ENCODE data around the gene BORCS5. TPM values are rescaled to one million over a fixed set of nuclear protein-coding genes. Genes with fewer than 3 reads are reported as not detected.
A peak's percentile ranks its signal among the peaks of the same experiment; 100 is the strongest.
"Not testable (repeated sequence)": the region's sequence is repeated elsewhere in the genome, so short reads cannot be mapped to it uniquely, and the experiment has no call there.

BORCS5 gene
- total and polyA plus RNA-seq, 5 experiments from 2014 or later, result 12.4 to 18.4 (median 15.7) TPM

- not testable (repeated sequence) for ATAC-seq, DNase-seq, H3K4me3 Mint-ChIP-seq, H3K9me3 Mint-ChIP-seq, H3K27me3 Mint-ChIP-seq
- POLR2A ChIA-PET, result interaction anchor here (0.7 kb wide), 1 partner anchor 73 kb away, joined by 5 read pairs; no protein-coding TSS in a partner anchor
- Mint-ChIP-seq H3K36me3 (peaks cover 0 to 18% (median 6%) of the 10 kb centered on the region in 3 donors), H3K27ac (peak overlapping the region in 9 of 10 donors; percentile 5 to 87 (median 51)), H3K4me1 (peaks cover 13 to 42% (median 35%) of the 10 kb centered on the region in 4 donors)
These were observed 145.4 kb downstream of the BORCS5 start for GRCh38 chr12:12502130-12502814.

DNA sequence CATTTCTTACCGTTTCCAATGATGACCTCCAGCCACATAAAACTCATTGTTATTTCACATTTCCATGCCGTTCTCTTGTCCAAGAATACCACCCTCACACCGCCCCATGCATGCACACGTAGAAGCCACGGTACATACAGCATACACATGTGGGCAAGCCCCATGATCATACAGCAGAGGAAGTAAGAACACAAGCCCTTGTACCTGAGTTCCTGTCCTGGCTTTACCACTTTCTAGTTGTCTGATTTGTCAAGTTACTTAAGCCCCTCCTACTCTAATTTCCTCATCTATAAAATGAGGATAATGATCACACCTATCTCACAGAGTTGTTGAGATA, 145.9 kb downstream of the BORCS5 start:
- Mint-ChIP-seq H3K4me3 (peak overlapping the region in 1 of 10 donors; percentile 39), H3K9me3 (no peaks in the 10 kb centered on the region), H3K4me1 (peaks cover 13 to 42% (median 35%) of the 10 kb centered on the region in 4 donors), H3K36me3 (peaks cover 0 to 16% (median 5%) of the 10 kb centered on the region in 3 donors), H3K27ac (peak overlapping the region in 6 of 10 donors; percentile 5 to 87 (median 76)), H3K27me3 (no peaks in the 10 kb centered on the region)
- ATAC-seq (no peak), DNase-seq (no peak)
- POLR2A ChIA-PET, result no interaction called here

DNA sequence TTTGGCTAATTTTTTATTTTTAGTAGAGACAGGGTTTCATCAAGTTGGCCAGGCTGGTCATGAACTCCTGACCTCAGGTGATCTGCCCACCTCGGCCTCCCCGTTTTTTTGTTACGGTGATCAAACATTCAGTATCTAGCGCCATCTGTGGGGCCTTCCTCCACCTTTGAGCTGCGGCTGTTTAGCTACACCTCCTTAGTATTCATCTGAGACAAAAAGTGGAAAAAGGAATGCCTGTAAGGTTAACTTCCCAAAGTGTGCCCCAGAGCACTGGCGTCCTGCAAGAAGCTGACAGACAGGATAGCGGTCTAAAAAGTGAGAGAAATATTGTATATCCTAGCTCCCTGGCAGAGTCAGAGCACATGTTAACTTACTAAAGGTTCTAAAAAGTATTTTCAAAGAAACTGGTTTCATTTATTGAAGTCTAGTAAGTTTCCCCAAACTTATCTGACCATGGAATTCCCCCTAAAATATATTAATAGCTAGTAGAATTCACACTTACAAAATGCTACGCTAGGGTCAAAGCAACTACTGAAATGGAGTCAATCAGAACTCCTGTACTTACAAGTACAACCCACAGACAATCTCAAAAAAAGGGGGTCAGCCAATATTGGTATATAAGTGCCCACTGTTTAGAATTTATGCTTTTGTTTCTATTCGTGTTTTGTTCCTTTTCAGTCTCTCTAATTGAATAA, 146.7 kb downstream of the BORCS5 start:
- peaks cover 16 to 44% (median 35%) of the 10 kb centered on the region in 4 donors for H3K4me1 Mint-ChIP-seq
- no peak for DNase-seq
- H3K4me3 Mint-ChIP-seq, result peak overlapping the region in 1 of 10 donors; percentile 58
- H3K36me3 Mint-ChIP-seq, result peaks cover 0 to 14% (median 13%) of the 10 kb centered on the region in 3 donors
- no peaks in the 10 kb centered on the region for H3K9me3 Mint-ChIP-seq
- no peak for ATAC-seq
- POLR2A ChIA-PET, result interaction anchor here (0.6 to 0.8 kb wide), 2 partner anchors 116 to 213 kb away, joined by 4 read pairs; no protein-coding TSS in a partner anchor
- no peaks in the 10 kb centered on the region for H3K27me3 Mint-ChIP-seq
- H3K27ac Mint-ChIP-seq, result peak overlapping the region in 5 of 10 donors; percentile 41 to 73 (median 58)

- Mint-ChIP-seq H3K27ac (peak overlapping the region in 5 of 10 donors; percentile 4 to 75 (median 17)), H3K27me3 (no peaks in the 10 kb centered on the region), H3K36me3 (peaks cover 0 to 15% (median 14%) of the 10 kb centered on the region in 3 donors), H3K4me3 (peak overlapping the region in 1 of 10 donors; percentile 40), H3K4me1 (peaks cover 20 to 47% (median 40%) of the 10 kb centered on the region in 4 donors), H3K9me3 (no peaks in the 10 kb centered on the region)
- ATAC-seq, result no peak
- POLR2A ChIA-PET, result no interaction called here
- no peak for DNase-seq
These were observed 148.9 kb downstream of the BORCS5 start for GRCh38 chr12:12505544-12506495.

DNA sequence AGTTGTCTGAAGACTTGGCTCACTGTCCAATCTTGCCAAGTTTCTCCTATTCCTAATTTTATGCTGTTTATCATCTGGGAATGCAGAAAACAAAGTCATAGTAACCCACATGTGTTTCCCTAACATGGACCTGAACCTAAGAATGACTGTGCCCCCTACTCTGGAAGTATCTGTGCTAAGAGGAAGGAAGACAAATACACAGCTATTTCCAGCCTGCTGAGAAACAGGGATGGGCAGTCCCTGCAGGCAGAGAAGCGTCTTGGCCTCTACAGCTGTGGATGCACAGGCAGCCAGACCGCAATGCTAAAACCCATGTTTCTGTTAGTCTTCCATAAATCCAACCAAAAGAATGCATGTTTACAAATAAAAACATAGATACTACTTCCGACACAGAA, 149.6 kb downstream of the BORCS5 start:
- H3K27ac Mint-ChIP-seq, result peak overlapping the region in 3 of 10 donors; percentile 9 to 44 (median 16)
- no peaks in the 10 kb centered on the region for H3K9me3 Mint-ChIP-seq
- DNase-seq (no peak), ATAC-seq (no peak)
- POLR2A ChIA-PET, result no interaction called here
- H3K36me3 Mint-ChIP-seq, result peaks cover 0 to 15% (median 14%) of the 10 kb centered on the region in 3 donors
- peaks cover 20 to 43% (median 37%) of the 10 kb centered on the region in 4 donors for H3K4me1 Mint-ChIP-seq
- peak overlapping the region in 1 of 10 donors; percentile 40 for H3K4me3 Mint-ChIP-seq
- H3K27me3 Mint-ChIP-seq, result no peaks in the 10 kb centered on the region

DNA sequence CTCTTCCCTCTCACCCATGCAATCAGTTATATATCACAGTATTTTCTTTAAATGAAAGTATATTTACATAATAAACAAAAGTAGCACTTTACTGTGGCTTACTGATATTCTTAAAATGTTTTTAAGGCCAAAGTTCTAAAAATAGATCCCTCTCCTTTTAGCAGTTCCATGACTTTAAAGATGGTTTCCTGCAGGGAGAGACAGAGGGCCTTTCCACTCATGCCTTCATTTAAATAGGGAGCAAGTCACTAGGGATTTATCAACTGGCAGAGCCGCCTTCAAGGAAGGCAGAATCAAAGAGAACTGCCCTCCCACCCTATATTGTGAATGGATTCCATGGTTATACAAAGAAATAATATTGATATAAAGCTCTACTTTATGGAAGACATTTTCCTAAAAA, 150.2 kb downstream of the BORCS5 start:
- ATAC-seq, result no peak
- Mint-ChIP-seq H3K36me3 (peaks cover 0 to 15% (median 14%) of the 10 kb centered on the region in 3 donors), H3K27ac (peak overlapping the region in 2 of 10 donors; percentile 9 to 44), H3K4me1 (peaks cover 20 to 43% (median 36%) of the 10 kb centered on the region in 4 donors), H3K4me3 (no peak overlapping the region), H3K9me3 (no peaks in the 10 kb centered on the region), H3K27me3 (no peaks in the 10 kb centered on the region)
- DNase-seq, result no peak
- POLR2A ChIA-PET, result no interaction called here

GRCh38 chr12:12508612-12509011, 151.7 kb downstream of the BORCS5 start:
- POLR2A ChIA-PET, result interaction anchor here (0.5 kb wide), 1 partner anchor 32 kb away, joined by 3 read pairs; no protein-coding TSS in a partner anchor
- H3K4me3 Mint-ChIP-seq, result no peak overlapping the region
- ATAC-seq (no peak), DNase-seq (no peak)
- H3K9me3 Mint-ChIP-seq, result no peaks in the 10 kb centered on the region
- peaks cover 20 to 37% (median 28%) of the 10 kb centered on the region in 4 donors for H3K4me1 Mint-ChIP-seq
- peak overlapping the region in 2 of 10 donors; percentile 4 to 28 for H3K27ac Mint-ChIP-seq
- H3K36me3 Mint-ChIP-seq, result peaks cover 0 to 16% (median 14%) of the 10 kb centered on the region in 3 donors
- H3K27me3 Mint-ChIP-seq, result no peaks in the 10 kb centered on the region

GRCh38 chr12:12510141-12510540, 153.3 kb downstream of the BORCS5 start:
- H3K4me3 Mint-ChIP-seq, result no peak overlapping the region
- DNase-seq (no peak), ATAC-seq (no peak)
- no peaks in the 10 kb centered on the region for H3K27me3 Mint-ChIP-seq
- peak overlapping the region in 2 of 10 donors; percentile 44 to 75 for H3K27ac Mint-ChIP-seq
- POLR2A ChIA-PET, result no interaction called here
- peaks cover 20 to 34% (median 25%) of the 10 kb centered on the region in 4 donors for H3K4me1 Mint-ChIP-seq
- H3K9me3 Mint-ChIP-seq, result no peaks in the 10 kb centered on the region
- peaks cover 0 to 23% (median 20%) of the 10 kb centered on the region in 3 donors for H3K36me3 Mint-ChIP-seq

GRCh38 chr12:12510551-12510950, 153.7 kb downstream of the BORCS5 start:
- Mint-ChIP-seq H3K27ac (peak overlapping the region in 2 of 10 donors; percentile 44 to 75), H3K4me3 (no peak overlapping the region), H3K36me3 (peaks cover 0 to 26% (median 20%) of the 10 kb centered on the region in 3 donors), H3K9me3 (no peaks in the 10 kb centered on the region), H3K27me3 (no peaks in the 10 kb centered on the region), H3K4me1 (peaks cover 18 to 29% (median 22%) of the 10 kb centered on the region in 4 donors)
- ATAC-seq (no peak), DNase-seq (no peak)
- POLR2A ChIA-PET, result no interaction called here

- Mint-ChIP-seq H3K4me3 (no peak overlapping the region), H3K27ac (no peak overlapping the region), H3K9me3 (no peaks in the 10 kb centered on the region), H3K4me1 (peaks cover 13 to 24% (median 17%) of the 10 kb centered on the region in 4 donors), H3K36me3 (peaks cover 0 to 29% (median 20%) of the 10 kb centered on the region in 3 donors), H3K27me3 (no peaks in the 10 kb centered on the region)
- POLR2A ChIA-PET, result no interaction called here
- DNase-seq (no peak), ATAC-seq (no peak)
These were observed 154.3 kb downstream of the BORCS5 start for GRCh38 chr12:12511021-12511783.

GRCh38 chr12:12511895-12512711, 155.2 kb downstream of the BORCS5 start:
- no peaks in the 10 kb centered on the region for H3K9me3 Mint-ChIP-seq
- ATAC-seq, result no peak
- no peak overlapping the region for H3K4me3 Mint-ChIP-seq
- POLR2A ChIA-PET, result no interaction called here
- peaks cover 7 to 15% (median 10%) of the 10 kb centered on the region in 4 donors for H3K4me1 Mint-ChIP-seq
- no peak for DNase-seq
- H3K27me3 Mint-ChIP-seq, result no peaks in the 10 kb centered on the region
- no peak overlapping the region for H3K27ac Mint-ChIP-seq
- H3K36me3 Mint-ChIP-seq, result peaks cover 3 to 36% (median 26%) of the 10 kb centered on the region in 3 donors

All from naive thymus-derived CD8-positive, alpha-beta T cell (primary cell).